ENCODE measurements around the gene ZNF317. TPM values are rescaled to one million over a fixed set of nuclear protein-coding genes. Genes with fewer than 3 reads are reported as not detected.

The ZNF317 gene
- 20.3 and 24.1 TPM in 2 replicates for total RNA-seq

GRCh38 chr19:9140159-9140874, at the start of gene ZNF317:
Gene ZNF317, plus strand, starts transcription at chr19:9140397. Its CDS starts 15,620 bp downstream, at chr19:9156017.

GRCh38 chr19:9107375-9107774, 32.8 kb upstream of the ZNF317 start, which contains the start of gene OR7G2:
Gene OR7G2, minus strand, starts transcription at chr19:9107475. Its CDS starts 4,232 bp downstream, at chr19:9103243.

GRCh38 chr19:9115307-9115813, 24.8 kb upstream of the ZNF317 start, which contains the start of gene OR7G1:
Gene OR7G1, minus strand, starts transcription at chr19:9115763. Its CDS starts 0 bp downstream, at chr19:9115763.

GRCh38 chr19:9126900-9127405, 13.2 kb upstream of the ZNF317 start, which contains the start of gene OR7G3:
Gene OR7G3, minus strand, starts transcription at chr19:9126950. Its CDS starts 0 bp downstream, at chr19:9126950.

GRCh38 chr19:9178901-9179300, 38.7 kb downstream of the ZNF317 start, which contains the start of gene OR7D2:
Gene OR7D2, plus strand, starts transcription at chr19:9178979. Its CDS starts 6,803 bp downstream, at chr19:9185782.

Other genes starting within 250 kb of the ZNF317 start
- gene MUC16, start 130.0 kb upstream of the ZNF317 start, total RNA-seq: under 0.01 TPM in 1 of 2 replicates, not detected in the other
- gene OR1M1, start 53.3 kb upstream of the ZNF317 start, total RNA-seq: not detected in 2 replicates
- gene OR7G2, start 32.9 kb upstream of the ZNF317 start, total RNA-seq: not detected in 2 replicates
- not detected in 2 replicates for gene OR7G1, start 24.6 kb upstream of the ZNF317 start, total RNA-seq
- not detected in 2 replicates for gene OR7G3, start 13.4 kb upstream of the ZNF317 start, total RNA-seq
- gene OR7D2, start 38.6 kb downstream of the ZNF317 start, total RNA-seq: not detected in 2 replicates
- not detected in 2 replicates for gene OR7D4, start 79.2 kb downstream of the ZNF317 start, total RNA-seq
- gene OR7E24, start 110.5 kb downstream of the ZNF317 start, total RNA-seq: not detected in 2 replicates
- 9.2 and 16.2 TPM in 2 replicates for gene ZNF699, start 169.4 kb downstream of the ZNF317 start, total RNA-seq
- 8.5 and 10.0 TPM in 2 replicates for gene ZNF559, start 183.8 kb downstream of the ZNF317 start, total RNA-seq
- gene ZNF177, start 222.6 kb downstream of the ZNF317 start, total RNA-seq: 0.43 and 0.88 TPM in 2 replicates